Measurements from ENCODE around the gene NEU1. TPM values are rescaled to one million over a fixed set of nuclear protein-coding genes. Genes with fewer than 3 reads are reported as not detected.
A peak's percentile ranks its signal among the peaks of the same experiment; 100 is the strongest.
"Not testable (repeated sequence)": the region's sequence is repeated elsewhere in the genome, so short reads cannot be mapped to it uniquely, and the experiment has no call there.

The NEU1 gene
- total RNA-seq, 1 donor = 70.8 TPM

DNA sequence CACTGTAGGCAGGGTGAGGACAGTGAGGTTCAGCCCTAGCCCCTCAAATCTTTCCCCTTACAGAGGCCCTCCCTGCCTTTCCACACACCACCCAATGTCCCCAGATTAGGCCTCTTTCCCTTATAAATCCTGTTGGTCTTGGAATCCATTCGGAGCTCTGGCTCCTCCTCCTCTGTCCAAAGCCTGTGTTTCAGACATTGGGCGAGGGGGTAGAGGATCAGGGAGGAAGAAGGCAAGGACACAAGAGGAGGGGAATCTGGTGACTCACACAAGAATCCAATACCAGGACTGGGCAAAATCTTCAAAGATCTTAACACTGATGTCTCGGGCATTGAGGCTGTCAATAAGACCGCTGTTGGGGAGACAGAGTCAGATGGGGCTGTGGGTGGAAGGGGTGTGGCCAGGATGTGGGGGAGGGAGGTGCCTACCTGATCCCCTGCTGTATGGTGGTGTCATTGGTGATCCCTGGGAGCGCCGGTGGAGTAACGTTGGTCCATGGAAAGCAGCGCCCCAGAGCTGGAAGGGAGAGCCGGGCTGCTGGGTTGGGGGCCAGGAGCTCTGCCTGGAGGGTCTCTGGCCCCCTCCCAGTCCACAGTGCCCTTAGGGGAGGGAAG is 8.5 kb upstream of the NEU1 start:
- H3K4me3 ChIP-seq (ENCODE audit: low read depth, low read length) = no peak overlapping the region
- peak; percentile 21 for DNase-seq (ENCODE audit: low read depth)
- TF ChIP-seq, protein P1, sequence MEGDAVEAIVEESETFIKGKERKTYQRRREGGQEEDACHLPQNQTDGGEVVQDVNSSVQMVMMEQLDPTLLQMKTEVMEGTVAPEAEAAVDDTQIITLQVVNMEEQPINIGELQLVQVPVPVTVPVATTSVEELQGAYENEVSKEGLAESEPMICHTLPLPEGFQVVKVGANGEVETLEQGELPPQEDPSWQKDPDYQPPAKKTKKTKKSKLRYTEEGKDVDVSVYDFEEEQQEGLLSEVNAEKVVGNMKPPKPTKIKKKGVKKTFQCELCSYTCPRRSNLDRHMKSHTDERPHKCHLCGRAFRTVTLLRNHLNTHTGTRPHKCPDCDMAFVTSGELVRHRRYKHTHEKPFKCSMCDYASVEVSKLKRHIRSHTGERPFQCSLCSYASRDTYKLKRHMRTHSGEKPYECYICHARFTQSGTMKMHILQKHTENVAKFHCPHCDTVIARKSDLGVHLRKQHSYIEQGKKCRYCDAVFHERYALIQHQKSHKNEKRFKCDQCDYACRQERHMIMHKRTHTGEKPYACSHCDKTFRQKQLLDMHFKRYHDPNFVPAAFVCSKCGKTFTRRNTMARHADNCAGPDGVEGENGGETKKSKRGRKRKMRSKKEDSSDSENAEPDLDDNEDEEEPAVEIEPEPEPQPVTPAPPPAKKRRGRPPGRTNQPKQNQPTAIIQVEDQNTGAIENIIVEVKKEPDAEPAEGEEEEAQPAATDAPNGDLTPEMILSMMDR (IDR thresholded peaks at IDR 0.05; ENCODE audit: insufficient read depth, low read depth, low read length) = no peak

DNA sequence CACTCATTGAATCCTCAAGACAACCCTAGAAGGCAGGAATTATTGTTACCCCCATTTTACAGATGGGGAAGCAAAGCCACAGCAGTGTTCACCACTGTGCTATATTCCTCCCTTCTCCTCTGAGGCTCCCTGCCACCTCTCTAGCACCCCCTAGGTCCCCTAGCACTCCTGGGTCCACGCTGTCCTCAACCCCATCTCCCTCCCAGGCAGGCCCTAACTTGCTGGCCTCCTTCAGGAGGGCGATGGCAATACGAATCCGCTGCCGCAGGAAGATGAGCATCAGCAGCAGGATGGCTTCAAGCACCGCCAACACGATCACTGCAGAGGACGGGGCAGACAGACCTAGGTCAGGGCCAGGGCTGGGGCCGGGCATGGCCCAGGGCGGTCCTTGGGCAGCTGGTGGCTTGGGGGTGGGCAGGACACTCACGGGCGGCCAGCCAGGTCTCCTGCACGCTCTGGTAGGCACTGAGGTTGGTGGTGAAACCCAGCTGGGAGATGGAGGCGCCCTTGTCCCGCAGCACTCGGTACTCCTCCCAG is 7.8 kb upstream of the NEU1 start:
- TF ChIP-seq, protein P1 (IDR thresholded peaks at IDR 0.05; ENCODE audit: insufficient read depth, low read depth, low read length) = peak; percentile 2
- H3K4me3 ChIP-seq (ENCODE audit: low read depth, low read length) = no peak overlapping the region
- DNase-seq (ENCODE audit: low read depth) = no peak

DNA sequence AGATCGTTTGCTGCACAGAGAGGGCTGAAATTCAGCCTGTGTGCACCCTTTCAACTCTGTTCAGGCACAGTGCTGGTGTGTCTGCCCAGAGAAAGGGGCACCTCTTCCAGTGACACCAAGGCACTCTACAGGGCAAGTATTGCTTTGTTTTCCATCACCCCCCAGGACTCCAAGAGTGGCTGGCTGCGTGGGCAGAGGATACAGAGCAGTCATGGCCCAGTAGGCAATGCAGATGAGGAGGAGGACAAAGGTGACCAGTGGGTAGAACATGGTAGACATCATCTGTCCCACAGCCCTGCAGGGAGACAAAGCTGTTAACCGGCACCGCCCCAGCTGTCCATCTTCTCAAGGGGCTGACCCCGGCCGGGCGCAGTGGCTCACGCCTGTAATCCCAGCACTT is 6.7 kb upstream of the NEU1 start:
- no peak overlapping the region for H3K4me3 ChIP-seq (ENCODE audit: low read depth, low read length)
- TF ChIP-seq, protein P1 (IDR thresholded peaks at IDR 0.05; ENCODE audit: insufficient read depth, low read depth, low read length) = no peak
- no peak for DNase-seq (ENCODE audit: low read depth)

DNA sequence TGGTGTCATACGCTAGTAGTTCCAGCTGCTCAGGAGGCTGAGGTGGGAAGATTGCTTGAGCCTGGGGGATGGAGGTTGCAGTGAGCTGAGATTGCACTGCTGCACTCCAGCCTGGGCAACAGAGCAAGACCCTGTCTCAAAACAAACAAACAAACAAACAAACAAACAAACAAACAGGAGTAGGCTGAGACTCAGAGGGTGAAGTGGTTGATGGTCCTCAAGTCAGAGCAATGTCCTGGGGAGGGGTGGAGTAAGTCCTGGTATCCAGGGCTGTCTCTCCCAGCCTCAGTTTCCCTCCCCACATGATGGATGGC is 6.0 kb upstream of the NEU1 start:
- not testable (repeated sequence) for H3K4me3 ChIP-seq (ENCODE audit: low read depth, low read length); DNase-seq (ENCODE audit: low read depth)

DNA sequence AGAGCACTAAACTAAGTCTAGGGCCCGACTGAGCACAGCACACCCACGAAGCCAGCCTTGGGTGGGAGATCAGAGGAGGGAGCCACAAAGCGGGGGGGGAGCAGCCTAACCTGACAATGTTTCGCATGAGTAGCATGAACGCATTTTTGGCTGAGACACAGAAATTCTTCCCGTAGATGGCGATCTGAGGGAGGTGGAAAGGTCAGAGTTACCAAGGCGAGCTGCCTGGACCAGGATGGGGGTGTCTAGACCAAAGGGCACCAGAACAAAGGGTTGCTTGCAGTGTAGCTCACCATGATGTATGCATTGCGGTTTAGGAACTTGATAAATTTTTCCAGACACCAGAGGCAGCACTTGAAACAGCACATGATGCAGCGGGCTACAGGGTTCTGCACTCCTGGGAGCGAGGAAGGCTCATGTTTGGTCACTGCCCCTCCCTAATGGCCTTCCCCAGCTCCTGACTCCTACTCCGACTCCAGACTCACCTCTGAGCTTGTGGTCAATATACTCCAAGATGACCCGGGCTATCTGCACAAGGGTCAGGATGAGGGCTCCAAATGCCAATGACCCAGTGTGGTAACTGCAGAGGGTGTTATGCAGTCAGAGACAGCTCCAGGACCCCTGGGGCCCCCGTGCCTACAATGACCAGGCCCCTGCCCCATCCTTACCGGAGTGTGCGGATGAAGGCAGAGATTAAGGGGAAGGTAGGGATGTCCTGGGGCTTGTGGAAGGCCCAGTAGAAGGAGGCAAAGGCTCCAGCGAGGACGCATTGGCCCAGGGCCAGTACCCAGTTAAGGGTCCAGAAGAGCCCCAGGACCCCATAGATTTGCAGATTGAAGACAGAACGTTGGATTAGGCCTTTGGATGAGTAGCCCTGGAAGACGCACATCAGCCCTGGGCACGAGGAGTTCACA is 2.8 kb upstream of the NEU1 start:
- TF ChIP-seq, protein P1 (IDR thresholded peaks at IDR 0.05; ENCODE audit: insufficient read depth, low read depth, low read length) = no peak
- H3K4me3 ChIP-seq (ENCODE audit: low read depth, low read length) = no peak overlapping the region
- no peak for DNase-seq (ENCODE audit: low read depth)

DNA sequence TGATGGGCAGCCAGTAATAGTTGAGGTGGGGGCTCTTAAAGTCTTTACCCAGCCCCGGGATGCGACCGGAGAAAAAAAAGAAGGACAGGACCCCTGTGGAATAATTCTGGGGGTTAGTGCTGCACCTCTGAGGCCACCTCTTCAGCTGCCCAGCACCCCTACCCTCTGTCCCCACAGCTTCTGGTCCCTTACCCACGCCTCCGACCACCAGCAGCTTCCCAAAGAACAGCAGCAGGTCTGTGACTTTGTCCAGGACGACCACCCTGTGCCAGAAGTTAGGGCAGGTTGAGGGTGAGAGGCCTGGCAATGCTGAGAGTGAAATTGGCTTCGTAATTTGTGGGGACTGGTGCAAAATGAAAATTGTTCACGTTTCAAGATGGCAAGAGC is 2.2 kb upstream of the NEU1 start:
- no peak overlapping the region for H3K4me3 ChIP-seq (ENCODE audit: low read depth, low read length)
- TF ChIP-seq, protein P1 (IDR thresholded peaks at IDR 0.05; ENCODE audit: insufficient read depth, low read depth, low read length) = no peak
- no peak for DNase-seq (ENCODE audit: low read depth)

DNA sequence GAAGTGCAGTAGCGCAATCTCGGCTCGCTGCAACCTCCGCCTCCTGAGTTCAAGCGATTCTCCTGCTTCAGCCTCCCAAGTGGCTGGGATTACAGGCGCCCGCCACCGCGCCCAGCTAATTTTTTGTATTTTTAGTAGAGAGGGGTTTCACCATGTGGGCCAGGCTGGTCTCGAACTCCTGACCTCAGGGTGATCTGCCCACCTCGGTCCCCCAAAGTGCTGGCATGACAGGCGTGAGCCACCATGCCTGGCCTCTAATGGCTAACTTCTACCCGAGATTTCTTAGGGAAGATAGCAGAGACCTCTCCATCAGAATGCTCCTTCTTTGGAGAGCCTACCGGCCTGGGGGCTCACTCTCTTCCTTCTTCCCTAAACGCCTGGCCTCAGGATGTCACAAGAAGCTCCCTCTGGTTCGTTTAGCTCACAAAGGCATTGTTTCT is 1.5 kb upstream of the NEU1 start:
- peak overlapping the region; percentile 83 for H3K4me3 ChIP-seq (ENCODE audit: low read depth, low read length)
- not testable (repeated sequence) for DNase-seq (ENCODE audit: low read depth)
